HG03520 (cell line): Measurements from ENCODE around the gene MTMR2.

Experiments
- ATAC-seq: cut with Tn5 transposase; IDR thresholded peaks from one replicate; pipeline ENCODE4 v1.9.1; 2021; ENCODE audit warnings: mild to moderate bottlenecking, moderate library complexity; ENCODE audit not compliant: unreplicated experiment

MTMR2 gene

GRCh38 chr11:95923728-95924413, at the start of gene MTMR2:
TSS of gene MTMR2 (minus strand) at chr11:95924107. CDS start at chr11:95923954, 153 bp downstream.
- ATAC-seq: peak; percentile 99

DNA sequence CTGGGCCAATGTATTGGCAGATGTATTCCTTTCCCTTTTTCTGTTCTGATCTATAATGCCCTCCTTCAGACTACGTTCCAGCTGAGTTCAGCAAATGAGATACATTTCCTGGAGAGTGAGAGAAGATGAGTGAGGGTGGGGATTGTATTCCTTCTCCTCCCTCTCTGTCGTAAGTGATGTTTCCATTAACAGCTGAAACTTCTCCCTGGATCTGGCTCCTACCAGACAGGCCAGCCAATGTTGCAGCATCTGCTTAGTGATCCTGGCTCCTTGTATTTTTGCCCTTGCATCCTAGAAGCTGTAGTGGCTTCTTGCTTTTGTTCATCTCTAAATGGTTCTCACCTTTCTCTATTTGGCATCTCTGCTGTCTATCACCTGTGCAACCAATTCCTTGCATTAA, 48.2 kb upstream of the MTMR2 start:
- no peak for ATAC-seq

- ATAC-seq: no peak
Observed at GRCh38 chr11:95968585-95968984, 44.7 kb upstream of the MTMR2 start.

GRCh38 chr11:95964281-95964680, 40.4 kb upstream of the MTMR2 start:
- ATAC-seq: no peak

- no peak for ATAC-seq
Observed at GRCh38 chr11:95961758-95962157, 37.9 kb upstream of the MTMR2 start.

DNA sequence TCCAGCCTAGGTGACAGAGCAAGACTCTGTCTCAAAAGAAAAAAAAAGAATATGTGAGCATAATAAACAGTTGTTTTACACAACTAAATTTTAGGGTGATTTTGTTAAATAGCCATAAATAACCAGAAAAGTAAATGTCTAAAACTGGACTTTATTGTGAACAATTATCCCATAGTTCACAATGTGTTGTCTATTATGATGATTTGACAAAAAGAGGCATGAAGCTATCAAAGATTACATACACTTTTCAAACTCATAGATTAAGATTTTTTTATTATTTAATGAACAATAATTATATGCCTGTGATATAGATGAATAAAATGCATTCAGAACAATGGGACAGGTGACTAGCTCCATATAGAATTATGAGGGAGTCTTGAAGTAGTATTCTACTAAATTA, 27.0 kb upstream of the MTMR2 start:
- no peak for ATAC-seq

GRCh38 chr11:95948637-95949036, 24.7 kb upstream of the MTMR2 start:
- no peak for ATAC-seq

GRCh38 chr11:95944623-95945022, 20.7 kb upstream of the MTMR2 start:
- no peak for ATAC-seq

DNA sequence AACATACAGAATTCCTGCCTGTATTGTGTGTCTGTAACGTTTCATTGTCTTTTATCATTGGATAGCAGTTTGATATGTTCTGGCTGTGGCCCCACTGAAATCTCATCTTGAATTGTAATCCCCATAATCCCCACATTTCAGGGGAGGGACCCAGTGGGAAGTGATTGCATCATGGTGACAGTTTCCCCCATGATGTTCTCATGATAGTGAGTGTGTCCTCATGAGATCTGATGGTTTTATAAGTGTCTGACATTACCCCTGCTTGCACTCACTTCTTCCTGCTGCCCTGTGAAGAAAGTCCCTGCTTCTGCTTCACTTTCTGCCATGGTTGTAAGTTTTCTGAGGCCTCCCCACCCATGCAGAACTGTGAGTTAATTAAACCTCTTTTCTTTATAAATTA, 19.6 kb upstream of the MTMR2 start:
- ATAC-seq: no peak

DNA sequence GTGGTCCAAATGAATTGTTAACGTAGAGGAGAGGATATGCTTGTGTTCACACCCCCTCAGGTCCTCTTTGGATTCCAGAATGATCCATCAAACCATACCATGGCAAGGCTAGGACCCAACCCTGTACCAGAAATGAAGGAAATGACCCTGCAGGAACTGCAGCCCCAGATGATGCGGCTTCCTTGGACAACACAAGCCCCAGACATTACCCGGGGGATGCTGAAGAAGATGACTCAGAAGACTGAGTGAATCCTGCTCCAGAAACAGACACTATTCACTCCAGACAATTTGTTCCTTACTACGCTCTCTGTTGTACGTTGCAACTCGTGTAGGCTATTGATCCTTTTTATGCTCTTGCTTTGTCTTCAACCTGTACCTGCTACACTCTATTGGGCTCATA, 15.2 kb upstream of the MTMR2 start:
- no peak for ATAC-seq

DNA sequence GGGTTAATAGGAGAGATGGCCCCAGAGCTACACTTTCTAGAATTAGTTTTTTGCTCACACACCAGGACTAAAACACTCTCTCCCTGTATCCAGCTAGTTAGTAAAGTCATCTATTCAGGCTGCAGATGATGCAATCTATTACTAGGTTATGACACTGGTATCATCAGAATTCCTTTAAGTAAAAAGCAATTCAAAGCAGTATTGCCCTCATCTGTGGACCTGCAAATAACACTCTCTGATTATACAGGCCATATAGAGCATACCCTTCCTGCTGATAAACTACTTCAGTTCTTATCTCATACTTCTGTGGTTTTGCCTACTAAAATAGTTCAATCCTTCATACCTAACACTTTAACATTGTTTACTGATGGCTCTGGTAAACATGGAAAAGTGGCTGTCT, 13.5 kb upstream of the MTMR2 start:
- ATAC-seq: no peak

GRCh38 chr11:95933594-95933993, 9.7 kb upstream of the MTMR2 start:
- ATAC-seq: no peak

GRCh38 chr11:95931916-95932315, 8.0 kb upstream of the MTMR2 start:
- no peak for ATAC-seq

DNA sequence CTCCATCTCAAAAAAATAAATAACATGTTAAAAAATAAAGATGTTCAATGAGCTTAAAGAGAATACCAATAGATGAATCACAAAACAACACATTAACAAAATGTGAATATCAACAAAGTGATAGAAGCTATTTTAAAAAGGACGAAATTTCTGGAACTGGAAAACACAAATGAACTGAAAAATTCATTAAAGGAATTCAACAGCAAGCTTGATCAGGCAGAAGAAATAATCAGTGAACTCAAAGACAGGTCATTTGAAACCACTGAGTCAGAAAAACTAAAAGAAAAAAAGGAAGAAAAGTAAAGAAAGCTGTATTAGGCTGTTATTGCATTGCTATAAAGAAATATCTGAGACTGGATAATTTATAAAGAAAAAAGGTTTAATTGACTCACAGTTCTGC, 7.0 kb upstream of the MTMR2 start:
- ATAC-seq: no peak

DNA sequence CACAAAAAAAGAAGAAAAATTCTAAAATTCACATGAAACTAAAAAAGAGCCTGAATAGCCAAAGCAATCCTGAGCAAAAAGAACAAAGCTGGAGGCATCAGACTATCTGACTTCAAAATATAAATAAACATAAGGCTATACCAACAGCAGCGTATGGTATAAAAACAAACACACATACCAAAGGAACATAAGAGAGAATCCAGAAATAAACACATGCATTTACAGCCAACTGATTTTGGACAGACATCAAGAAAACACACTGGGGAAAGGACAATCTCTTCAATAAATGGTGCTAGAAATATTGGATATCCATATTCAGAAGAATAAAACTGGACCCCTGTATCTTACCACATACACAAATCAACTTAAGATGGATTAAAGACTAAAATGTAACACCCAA, 2.8 kb upstream of the MTMR2 start:
- no peak for ATAC-seq

DNA sequence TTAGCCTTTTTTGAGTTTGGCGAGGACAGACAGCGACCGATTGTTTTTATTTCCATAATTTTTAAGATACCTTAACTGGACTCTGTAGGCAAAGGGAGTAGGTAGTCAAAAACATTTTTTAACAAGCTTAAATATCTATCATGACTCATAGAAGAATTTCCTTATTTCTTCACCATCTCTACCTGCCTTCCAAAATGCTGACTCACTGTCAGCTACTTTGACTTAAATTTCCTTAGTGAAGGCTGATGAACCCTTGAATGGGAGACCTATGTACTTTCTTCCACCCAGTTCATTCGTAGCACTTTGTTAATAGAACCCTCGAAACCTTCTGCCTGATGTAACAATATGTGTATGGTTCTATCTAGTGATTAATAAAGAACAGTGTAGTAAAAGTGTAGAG, 1.1 kb upstream of the MTMR2 start:
- no peak for ATAC-seq

- ATAC-seq: peak; percentile 4
Observed at GRCh38 chr11:95924414-95924760, 480 bp upstream of the MTMR2 start.

DNA sequence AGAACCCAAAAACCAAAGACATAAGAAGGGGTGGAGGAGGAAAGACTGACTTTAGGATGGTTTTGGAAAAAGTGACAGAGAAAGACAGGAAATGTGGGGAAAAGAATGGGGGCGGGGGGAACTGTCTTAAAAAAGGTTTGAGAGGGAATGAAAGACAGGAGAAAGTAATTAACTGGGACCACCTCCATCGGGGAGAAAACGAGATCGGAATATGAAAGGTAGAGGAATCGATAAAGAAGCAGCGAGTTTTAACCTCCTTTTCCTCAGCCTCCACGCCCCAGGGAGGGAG, 524 bp downstream of the MTMR2 start:
- no peak for ATAC-seq

DNA sequence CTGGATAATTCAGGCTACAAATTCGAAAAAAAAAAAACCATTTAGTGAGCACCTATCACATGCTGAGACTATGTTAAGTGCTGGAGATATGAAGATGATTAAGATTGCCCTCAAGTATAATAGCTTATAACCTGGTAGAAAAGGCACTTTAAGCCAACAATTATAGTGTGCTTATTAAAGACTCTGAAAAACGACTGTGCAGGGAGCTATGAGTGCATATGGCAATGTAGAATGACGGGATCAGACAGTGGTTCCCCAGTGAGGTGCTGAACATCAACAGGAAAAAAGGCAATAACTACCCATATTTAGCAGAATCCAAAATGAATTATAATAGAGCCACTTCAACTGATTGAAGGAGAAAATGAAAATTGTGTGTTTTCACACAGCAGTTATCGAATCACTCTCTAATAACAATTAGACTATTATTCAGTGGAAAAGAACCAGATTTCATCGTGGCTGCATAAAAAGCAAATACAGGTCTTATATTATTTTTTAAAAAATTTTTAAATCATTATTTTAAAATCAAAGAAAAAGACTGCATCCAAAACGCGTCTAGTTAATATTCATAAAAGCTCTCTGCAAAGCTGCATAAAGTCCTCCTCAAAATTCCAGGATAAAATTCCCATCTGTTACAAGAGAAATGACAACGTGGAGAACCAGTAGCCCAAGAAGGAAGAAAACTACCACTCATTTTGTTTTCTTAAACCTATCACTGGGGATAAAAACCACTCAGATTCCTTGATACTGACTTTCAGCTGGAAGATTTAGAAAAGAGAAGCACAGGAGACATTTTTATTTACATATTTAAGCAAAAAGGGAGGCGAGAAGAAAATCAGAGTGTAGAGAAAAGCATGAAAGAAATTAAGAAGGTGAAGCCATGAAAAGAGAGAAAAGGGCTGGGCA, 1.1 kb downstream of the MTMR2 start:
- no peak for ATAC-seq

GRCh38 chr11:95922099-95922498, 1.8 kb downstream of the MTMR2 start:
- ATAC-seq: no peak

DNA sequence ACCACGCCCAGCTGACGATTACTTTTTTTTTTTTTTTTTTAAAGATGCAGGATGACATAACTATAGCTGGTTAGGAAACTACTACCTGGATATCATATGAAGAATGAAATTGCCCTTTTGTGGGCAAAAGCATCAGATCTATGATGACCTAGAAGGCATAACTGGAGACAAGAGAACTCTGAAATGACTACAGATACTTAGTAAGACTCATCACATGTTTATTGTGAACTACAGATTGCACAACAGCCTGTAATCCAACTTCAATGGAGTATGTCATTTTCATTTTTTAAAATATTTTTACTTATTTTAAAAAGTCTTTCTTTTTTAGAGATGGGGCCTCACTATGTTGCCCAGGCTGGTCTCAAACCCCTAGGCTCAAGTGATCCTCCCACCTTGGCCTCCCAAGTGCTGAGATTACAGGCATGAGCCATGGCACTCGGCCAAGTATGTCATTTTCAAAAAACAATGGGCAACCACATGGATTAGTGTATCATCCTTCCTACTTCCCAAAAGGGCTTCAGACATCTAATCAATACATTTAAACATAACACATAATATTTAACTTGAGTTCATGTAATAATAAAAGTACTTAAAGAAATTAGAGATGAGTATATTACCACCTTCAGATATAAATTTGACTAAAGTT, 3.3 kb downstream of the MTMR2 start:
- ATAC-seq: no peak

DNA sequence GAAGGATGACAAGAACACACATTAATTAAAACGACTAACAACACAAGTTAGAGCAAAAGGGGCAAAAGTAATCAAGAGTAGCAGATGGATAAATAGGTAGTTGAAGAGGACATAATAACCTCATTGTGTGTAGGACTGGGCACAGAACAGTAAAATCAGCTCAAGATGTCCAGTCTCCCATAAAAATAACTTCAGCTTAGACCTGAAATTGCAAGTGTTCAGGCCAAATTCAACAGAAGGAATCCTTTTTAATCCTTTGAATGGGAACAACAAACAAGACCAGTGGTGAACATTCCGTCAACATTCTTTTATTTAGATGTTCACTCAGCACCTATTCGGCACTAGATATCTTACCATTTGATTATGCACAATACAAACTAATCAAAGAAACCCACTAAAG, 4.4 kb downstream of the MTMR2 start:
- ATAC-seq: no peak
